Measurements from ENCODE around the gene CLEC6A. TPM values are rescaled to one million over a fixed set of nuclear protein-coding genes. Genes with fewer than 3 reads are reported as not detected.
"Not testable (repeated sequence)": the region's sequence is repeated elsewhere in the genome, so short reads cannot be mapped to it uniquely, and the experiment has no call there.

The CLEC6A gene
- total and polyA plus RNA-seq, 9 donors, result 0.23 TPM; not detected in 8

GRCh38 chr12:8491646-8492530, 36.1 kb downstream of the CLEC6A start:
- intact Hi-C loops (cut with DNase I), result no loop called here
- Histone ChIP-seq H3K36me3 (no peaks in the 10 kb centered on the region), H3K27ac (no peak overlapping the region), H3K27me3 (no peaks in the 10 kb centered on the region), H3K4me1 (ENCODE audit: insufficient read depth) (no peaks in the 10 kb centered on the region), H3K4me3 (no peak overlapping the region), H3K9me3 (no peaks in the 10 kb centered on the region)
- WGBS, 3 donors, result 75 to 86% (median 75%) methylated on average over 5 of the region's 5 CpGs
- DNase-seq, result no peak
- TF ChIP-seq POLR2A (IDR thresholded peaks at IDR 0.05), result no peak
- TF ChIP-seq EP300 (IDR thresholded peaks at IDR 0.05), result no peak
- TF ChIP-seq CTCF (IDR thresholded peaks at IDR 0.05), result no peak

DNA sequence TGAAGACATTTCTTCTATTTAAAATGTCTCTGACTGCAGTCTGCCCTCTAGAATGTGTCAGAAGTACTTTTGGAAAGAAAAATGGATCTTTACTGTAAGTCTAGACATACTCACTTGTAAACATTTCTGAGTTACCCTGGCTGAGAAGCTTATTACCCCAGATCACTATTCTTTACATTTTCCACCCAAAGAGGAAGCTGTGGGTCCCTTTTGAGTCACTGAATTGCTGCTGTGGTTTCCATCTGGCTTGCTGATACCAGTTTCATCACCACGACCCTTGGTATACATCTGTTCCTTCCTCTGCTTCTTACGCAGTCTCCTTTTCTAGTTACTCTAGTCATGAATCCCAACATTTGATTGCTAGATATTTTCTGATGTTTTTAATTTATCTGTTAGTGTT, 37.3 kb downstream of the CLEC6A start:
- TF ChIP-seq POLR2A (IDR thresholded peaks at IDR 0.05) (no peak), EP300 (IDR thresholded peaks at IDR 0.05) (no peak), CTCF (IDR thresholded peaks at IDR 0.05) (no peak)
- Histone ChIP-seq H3K27me3 (no peaks in the 10 kb centered on the region), H3K4me3 (no peak overlapping the region), H3K4me1 (ENCODE audit: insufficient read depth) (no peaks in the 10 kb centered on the region), H3K36me3 (no peaks in the 10 kb centered on the region), H3K27ac (no peak overlapping the region), H3K9me3 (no peaks in the 10 kb centered on the region)
- WGBS, 3 donors, result 37 to 91% (median 39%) methylated on average over 1 to 2 of the region's 2 CpGs
- DNase-seq, result no peak
- intact Hi-C loops (cut with DNase I), result no loop called here

DNA sequence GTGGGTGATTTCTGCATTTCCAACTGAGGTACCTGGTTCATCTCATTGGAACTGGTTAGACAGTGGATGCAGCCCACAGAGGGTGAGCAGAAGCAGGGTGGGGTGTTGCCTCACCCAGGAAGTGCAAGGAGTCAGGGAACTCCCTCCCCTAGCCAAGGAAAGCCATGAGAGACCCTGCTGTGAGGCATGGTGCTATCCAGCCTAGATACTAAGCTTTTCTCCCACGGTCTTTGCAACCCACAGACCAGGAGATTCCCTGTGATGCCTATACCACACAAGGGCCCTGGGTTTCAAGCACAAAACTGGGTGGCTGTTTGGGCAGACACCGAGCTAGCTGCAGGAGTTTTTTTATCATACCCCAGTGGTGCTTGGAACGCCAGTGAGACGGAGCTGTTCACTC, 39.9 kb downstream of the CLEC6A start:
- DNase-seq; intact Hi-C loops (cut with DNase I); H3K27me3 ChIP-seq; H3K4me1 ChIP-seq (ENCODE audit: insufficient read depth); H3K9me3 ChIP-seq; H3K4me3 ChIP-seq; H3K36me3 ChIP-seq; H3K27ac ChIP-seq: not testable (repeated sequence)
- 73 to 83% (median 79%) methylated on average over 4 of the region's 4 CpGs for WGBS, 3 donors

DNA sequence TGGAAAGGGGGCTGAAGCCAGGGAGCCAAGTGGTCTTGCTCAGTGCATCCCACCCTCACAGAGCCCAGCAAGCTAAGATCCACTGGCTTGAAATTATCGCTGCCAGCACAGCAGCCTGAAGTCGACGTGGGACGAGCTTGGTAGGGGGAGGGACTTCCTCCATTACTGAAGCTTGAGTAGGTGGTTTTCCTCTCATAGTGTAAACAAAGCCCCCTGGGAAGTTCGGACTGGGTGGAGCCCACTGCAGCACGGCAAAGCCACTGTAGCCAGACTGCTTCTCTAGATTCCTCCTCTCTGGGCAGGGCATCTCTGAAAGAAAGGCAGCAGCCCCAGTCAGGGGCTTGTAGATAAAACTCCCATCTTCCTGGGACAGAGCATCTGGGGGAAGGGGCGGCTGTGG, 40.3 kb downstream of the CLEC6A start:
- DNase-seq; H3K4me3 ChIP-seq; H3K27me3 ChIP-seq; H3K9me3 ChIP-seq; H3K4me1 ChIP-seq (ENCODE audit: insufficient read depth); intact Hi-C loops (cut with DNase I); H3K27ac ChIP-seq; H3K36me3 ChIP-seq: not testable (repeated sequence)
- WGBS, 3 donors, result 62 to 72% (median 70%) methylated on average over 7 of the region's 7 CpGs

DNA sequence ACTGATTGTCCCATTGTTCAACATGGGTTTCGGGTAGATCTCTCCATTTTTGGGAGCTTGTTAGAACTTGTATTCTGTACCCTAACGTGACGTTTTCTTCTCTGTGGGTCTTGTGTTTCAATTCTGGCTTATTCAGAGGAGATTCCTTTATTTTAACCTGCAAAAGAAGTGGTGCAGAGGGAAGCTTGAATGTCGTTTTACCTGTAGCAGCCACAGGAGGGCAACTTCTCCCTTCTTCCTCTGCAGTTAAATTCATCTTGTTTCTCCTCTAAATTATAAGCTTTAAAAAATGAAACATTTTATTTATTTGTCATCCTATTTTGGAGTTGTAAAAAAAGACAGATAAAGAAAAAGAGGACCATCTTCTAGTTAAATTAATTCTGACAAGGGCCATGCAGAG, 43.9 kb downstream of the CLEC6A start:
- intact Hi-C loops (cut with DNase I), result no loop called here
- H3K4me1 ChIP-seq (ENCODE audit: insufficient read depth), result no peaks in the 10 kb centered on the region
- H3K9me3 ChIP-seq, result no peaks in the 10 kb centered on the region
- H3K27ac ChIP-seq, result no peak overlapping the region
- 33 to 48% (median 40%) methylated on average over 4 of the region's 4 CpGs for WGBS, 3 donors
- no peaks in the 10 kb centered on the region for H3K27me3 ChIP-seq
- no peak overlapping the region for H3K4me3 ChIP-seq
- no peak for TF ChIP-seq EP300 (IDR thresholded peaks at IDR 0.05)
- no peak for TF ChIP-seq POLR2A (IDR thresholded peaks at IDR 0.05)
- TF ChIP-seq CTCF (IDR thresholded peaks at IDR 0.05), result no peak
- no peak for DNase-seq
- no peaks in the 10 kb centered on the region for H3K36me3 ChIP-seq
